Fibroblast of skin of scalp (primary cell): Measurements from ENCODE around the gene DOHH.
"Not testable (repeated sequence)": the region's sequence is repeated elsewhere in the genome, so short reads cannot be mapped to it uniquely, and the experiment has no call there.

ENCODE experiments used
- DNase-seq: peaks from one replicate; pipeline ENCODE4 v3.0.0-alpha.2; 2013

The DOHH gene

DNA sequence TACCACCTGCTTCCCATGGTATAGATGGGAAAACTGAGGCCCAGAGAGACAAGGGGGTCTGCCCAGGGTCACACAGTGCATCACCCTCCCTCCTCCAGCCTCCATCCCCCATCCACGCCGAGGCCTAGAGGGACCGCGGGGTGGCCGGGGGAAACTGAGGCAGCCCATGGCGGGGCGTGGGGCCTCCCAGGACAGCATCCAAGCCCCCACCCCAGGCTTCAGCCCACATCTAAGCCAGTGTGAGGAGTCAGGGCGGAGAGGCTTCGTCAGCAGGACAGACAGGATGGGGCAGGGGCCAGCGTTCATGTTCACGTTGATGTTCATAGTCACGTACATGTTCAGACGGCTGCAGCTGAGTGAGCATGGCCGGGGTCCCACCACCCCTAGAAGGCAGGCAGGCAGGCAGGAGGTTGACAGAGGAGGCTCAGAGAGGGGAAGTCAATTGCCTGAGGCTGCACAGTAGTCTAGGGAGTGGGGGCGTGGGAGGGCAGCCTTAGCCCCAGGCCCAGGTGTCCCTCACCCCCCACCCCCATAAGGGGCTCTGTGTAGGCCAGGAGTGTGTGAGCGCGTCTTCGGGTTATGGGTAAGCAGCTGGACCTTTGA is 43.4 kb downstream of the DOHH start:
- DNase-seq: no peak

DNA sequence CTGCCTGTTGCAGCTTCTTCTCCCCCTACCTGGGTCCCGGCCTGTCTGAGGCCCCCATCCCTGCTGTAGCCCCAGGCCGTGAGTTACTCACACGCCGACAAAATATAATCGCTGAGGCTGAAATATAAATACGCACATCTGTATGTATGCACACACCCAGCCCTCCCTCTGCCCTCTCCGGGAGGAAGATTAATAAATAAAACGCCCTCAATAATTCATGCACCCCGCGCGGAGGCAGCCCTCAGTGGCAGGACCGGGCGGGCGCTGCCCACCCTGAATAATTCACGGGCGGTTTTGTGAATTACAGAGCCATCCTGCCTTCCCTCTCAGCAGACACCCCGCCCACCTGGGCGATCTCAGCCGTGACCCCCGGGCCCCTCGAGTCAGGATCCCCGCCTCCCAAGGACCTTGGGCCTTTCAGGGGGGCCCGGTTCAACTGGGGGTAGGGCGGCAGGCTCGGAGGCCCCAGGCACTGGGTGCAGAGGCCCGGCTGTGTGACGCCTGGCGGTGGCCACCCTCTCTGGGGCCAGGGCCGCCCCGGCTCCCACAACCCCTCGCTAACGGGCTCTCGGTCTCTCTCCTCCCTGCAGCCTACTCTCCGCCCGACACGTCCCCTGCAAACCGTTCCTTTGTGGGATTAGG is 44.4 kb downstream of the DOHH start:
- DNase-seq: no peak

DNA sequence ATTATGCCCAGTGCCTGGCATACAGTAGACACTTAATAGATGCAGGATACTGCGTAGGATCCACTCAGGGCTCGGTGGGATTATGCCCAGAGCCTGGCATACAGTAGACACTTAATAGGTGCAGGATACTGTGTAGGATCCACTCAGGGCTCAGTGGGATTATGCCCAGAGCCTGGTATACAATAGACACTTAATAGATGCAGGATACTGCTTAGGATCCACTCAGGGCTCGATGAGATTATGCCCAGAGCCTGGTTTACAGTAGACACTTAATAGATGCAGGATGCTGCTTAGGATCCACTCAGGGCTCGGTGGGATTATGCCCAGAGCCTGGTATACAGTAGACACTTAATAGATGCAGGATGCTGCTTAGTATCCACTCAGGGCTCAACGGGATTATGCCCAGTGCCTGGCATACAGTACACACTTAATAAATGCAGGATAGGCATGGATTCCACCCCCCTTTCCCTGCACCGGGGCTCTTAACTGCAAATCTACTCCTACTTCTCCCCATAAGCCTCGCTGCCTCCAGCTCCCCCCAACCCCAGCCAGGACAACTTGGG is 45.0 kb downstream of the DOHH start:
- DNase-seq: no peak

DNA sequence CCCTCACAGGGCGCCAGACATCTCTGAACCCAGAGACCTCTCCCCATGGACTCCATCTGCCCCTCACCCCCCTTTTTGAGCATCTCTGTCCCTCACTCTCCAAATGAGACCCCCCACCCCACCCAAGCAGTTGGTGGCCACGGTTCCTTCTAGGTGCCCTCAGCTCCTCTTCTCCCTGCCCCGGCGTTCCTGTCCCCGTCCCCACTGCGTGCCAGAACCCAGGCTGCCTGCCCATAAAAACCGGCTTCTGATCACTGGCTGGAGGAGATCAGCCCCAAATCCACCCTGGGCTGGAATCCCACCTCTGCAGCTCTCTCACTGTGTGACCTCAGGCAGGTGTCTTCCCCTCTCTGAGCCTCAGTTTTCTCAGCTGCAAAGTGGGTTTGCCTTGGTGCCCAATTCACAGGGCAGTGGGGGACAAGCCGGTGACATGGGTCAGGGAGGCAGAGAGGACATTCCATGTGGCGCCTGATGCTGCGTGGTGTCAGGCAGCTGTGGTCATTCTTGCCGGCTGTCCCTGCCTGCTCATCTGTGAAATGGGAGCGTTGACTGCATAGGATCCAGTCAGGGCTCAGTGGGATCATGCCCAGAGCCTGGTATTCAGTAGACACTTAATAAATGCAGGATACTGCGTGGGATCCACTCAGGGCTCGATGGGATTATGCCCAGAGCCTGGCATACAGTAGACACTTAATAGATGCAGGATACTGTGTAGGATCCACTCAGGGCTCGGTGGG is 45.6 kb downstream of the DOHH start:
- no peak for DNase-seq

DNA sequence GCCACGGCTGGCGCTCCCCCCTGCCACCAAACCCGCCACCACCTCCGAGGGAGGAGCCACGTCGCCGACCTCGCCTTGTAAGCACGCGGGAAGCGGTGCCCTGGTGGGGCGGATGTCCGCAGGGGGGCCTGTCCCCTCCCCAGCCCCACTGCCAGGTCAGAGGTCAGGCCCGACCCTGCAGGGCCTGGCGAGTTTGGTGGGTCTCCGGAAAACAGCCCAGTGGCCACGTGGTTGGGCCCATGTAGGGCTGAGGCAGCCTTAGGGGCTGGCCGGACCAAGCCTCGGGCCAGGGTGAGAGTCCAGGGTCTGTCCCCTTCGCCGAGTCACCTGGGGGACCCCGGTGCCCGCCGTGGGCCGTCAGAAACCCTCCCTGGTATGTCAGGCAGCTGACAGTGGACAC is 46.6 kb downstream of the DOHH start:
- DNase-seq: no peak

DNA sequence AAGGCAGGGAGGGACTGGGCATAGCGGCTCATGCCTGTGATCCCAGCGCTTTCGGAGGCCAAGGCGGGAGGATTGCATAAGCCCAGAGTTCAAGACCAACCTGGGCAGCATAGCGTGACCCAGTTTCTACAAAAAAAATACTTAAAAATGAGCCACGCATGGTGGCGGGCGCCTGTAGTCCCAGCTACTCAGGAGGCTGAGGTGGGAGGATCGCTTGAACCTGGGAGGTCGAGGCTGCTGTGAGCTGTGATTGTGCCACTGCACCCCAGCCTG is 47.6 kb downstream of the DOHH start:
- DNase-seq: not testable (repeated sequence)

DNA sequence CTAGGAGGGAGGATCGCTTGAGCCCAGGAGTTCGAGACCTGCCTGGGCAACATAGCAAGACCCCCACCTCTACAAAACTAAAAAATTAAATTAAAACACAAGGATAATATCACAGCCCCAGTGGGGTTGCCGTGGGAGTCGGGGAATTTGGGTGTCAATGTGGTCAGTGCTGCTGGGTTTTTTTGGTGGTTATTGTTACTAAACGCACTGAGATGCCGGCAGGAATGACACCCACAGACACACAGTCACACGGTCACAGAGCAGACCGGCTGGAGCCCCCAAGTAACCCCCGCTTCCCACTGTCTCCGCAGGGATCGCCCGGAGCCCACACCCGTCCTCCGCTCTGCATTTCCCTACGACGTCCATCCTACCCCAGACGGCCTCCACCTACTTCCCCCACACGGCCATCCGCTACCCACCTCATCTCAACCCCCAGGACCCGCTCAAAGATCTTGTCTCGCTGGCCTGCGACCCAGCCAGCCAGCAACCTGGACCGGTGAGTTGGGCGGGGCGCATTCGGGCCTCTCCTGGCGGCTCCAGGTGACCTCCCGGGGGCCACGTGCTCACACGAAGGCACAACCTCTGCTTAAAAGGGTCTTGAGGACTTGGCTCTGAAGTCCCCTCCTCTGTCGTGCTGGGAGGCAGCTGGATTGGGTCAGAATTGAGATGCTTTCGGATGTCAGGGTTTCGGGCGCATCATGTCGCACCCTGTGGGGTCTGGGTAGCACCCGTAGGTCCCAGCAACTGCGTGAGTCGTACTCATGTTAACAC is 48.1 kb downstream of the DOHH start:
- no peak for DNase-seq

DNA sequence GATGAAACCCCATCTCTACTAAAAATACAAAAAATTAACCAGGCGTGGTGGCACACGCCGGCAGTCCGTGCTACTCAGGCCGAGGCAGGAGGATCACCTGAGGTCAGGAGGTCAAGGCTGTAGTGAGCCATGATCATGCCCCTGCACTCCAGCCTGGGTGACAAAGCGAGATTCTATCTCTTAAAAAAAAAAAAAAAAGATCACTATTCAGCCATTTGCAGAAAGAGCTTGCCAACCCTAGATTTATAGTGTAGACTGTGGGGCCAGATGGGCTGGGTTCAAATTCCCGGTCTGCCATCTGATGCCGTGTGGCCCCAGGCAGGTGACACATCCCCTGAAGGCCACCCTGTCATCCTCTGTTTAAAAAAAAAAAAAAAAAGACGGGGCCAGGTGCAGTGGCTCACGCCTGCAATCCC is 49.0 kb downstream of the DOHH start:
- DNase-seq: no peak

DNA sequence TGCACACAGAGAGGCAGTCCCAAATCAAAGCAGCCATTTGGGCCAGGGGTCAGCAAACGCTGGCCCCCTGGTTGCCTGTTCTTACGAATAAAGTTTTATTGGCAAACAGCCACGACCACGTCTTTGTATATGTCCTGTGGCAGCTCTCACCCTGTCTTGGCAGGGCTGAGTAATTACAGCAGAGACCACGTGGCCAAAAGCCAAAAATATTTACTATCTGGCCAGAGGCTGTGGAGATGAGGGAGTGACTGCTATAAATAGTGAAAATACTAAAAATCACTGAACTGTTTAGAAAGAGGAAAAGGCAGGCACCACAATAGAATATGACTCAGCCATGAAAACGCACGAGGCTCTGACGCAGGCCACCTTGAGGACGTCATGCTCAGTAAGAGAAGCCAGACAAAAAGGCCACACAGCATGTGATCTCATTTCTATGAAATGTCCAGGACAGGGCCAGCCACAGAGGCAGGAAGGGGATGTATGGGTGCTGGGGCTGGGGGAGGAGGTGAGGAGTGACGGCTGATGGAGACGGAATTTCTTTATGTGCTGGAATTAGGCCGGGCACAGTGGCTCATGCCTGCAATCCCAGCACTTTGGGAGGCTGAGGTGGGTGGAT is 49.6 kb downstream of the DOHH start:
- DNase-seq: peak; percentile 99

DNA sequence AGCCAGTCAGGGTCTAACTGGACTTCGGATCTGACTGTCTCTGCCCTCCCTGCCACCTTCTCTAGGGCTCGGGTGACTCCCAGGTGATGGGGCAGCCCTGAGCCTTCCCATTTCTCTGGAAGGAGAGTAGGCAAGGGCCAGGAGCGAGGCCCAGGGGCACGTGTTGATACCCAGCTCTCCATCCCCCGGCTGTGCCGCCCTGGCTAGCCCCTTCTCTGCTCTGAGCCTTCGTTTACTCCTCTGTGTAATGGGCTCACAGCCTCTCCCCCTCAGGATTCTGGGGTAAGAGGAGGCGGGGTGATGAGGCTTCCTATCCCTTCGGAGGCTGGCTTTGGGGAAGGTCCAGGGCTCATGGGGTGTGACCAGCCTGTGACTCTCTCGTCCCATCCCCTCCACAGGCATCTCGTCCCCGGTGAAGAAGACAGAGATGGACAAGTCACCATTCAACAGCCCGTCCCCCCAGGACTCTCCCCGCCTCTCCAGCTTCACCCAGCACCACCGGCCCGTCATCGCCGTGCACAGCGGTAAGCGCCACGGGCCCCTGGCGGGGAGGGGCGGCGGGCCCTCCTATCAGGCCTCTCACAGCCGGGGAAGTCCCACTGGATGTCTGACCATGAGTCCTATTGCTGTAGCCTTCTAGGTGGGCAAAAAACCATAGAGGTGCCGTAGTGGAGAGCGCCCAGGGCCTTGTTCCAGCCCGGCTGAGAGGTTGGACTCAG is 51.7 kb downstream of the DOHH start:
- no peak for DNase-seq

DNA sequence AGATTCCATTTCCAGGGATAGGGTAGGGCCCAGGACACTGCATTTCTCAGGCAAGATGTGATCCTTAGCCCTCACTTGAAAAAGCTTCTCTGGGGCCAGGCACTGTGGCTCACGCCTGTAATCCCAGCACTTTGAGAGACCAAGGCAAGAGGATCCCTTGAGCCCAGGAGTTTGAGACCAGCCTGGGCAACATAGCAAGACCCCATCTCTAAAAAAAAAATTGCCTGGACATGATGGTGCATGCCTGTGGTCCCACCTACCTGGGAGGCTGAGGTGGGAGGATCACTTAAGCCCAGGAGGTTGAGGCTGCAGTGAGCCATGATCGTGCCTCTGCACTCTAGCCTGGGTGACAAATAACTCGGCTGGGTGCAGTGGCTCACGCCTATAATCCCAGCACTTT is 53.8 kb downstream of the DOHH start:
- not testable (repeated sequence) for DNase-seq

DNA sequence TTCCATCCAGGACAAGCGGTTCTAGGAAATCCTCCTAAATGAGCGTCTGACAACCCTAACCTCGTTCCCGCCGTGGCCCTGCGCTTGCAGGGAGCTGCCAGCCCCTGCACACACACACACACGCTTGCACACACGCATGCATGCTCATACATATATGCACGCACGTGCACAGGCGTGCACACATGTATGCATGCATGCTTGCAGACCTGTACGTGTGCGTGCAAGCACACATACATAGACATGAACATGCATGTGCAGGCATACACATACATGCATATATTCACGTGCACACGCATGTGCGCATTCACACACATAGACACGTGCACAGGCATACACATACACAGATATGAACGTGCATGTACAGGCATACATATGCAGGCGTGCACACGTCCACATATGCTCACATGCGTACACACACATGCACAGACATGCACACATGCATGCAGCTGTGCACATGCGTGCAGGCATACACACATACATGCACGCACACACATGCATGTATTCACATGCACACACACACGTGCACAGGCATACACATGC is 55.7 kb downstream of the DOHH start:
- DNase-seq: no peak

DNA sequence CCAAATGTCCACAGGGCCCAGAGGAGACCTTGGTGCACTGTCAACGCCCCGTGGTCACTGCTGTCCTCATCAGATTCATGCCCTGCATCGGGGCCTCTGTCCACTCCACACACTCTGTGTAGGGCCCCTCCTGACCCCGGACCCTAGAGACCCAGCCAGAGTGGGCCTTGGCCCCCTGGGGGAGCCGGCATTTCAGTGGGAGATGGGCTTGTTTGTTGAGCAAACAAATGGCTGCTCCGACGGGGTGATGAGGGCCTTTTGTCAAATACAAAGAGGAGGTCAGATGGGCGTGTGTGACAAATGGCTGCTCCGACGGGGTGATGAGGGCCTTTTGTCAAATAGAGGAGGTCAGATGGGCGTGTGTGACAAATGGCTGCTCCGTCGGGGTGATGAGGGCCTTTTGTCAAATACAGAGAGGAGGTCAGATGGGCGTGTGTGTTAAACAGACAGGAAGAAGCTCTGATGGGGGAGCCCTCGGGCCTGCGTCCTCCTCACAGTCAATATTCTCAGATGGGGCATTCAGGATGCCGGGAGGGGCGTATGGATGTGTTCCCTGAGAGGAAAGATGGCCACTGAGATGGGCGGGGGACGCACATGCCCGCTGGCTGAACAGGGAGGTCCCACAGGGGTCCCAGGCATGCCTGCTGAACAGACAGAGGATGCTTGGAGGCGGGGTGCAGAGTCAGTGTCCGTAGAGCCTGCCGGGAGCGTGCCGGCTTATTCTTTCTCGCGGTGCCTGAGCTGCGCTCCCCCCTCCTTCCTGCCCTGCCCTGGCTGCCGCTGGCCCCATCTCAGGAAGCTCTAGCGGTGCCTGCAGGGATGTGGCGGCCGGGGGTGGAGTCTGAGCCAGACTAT is 56.4 kb downstream of the DOHH start:
- no peak for DNase-seq

DNA sequence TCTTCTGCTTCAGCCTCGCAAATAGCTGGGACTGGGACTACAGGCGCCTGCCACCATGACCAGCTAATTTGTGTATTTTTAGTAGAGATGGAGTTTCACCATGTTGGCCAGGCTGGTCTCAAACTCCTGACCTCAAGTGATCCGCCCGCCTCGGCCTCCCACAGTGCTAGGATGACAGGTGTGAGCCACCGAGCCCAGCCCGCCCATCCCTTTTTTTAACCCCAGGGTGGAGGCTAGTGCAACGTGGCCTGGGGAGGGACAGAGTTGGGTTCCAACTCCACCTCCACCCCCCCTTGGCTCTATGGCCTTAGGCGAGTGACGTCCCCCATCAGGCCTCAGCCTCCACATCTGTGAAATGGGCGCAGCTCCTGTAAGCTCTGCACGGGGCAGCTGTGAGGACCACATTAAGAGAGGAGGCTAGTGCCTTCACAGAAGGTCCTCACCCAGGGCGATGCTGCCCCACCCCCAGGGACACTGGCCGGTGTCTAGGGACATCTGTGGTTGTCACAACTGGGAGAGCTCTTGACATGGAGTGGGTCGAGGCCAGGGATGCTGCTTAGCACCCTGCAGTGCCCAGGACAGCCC is 57.9 kb downstream of the DOHH start:
- no peak for DNase-seq

DNA sequence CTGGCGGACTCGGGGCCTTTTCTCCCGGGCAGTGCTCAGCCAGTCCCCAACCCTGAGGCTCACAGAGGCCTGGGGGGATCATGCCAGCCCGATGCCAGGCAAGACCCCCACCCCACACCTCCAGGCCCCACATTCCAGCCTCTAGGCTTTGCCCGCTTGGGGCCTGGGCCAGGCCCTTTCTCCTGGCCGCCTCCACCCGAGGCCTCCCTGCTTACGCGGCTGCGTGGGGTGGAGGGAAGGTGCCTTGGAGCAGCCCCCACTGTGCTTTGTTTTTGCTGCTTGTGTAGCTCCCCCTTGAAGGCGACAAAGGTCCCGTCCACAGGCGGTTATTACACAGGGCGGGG is 58.5 kb downstream of the DOHH start:
- DNase-seq: no peak

DNA sequence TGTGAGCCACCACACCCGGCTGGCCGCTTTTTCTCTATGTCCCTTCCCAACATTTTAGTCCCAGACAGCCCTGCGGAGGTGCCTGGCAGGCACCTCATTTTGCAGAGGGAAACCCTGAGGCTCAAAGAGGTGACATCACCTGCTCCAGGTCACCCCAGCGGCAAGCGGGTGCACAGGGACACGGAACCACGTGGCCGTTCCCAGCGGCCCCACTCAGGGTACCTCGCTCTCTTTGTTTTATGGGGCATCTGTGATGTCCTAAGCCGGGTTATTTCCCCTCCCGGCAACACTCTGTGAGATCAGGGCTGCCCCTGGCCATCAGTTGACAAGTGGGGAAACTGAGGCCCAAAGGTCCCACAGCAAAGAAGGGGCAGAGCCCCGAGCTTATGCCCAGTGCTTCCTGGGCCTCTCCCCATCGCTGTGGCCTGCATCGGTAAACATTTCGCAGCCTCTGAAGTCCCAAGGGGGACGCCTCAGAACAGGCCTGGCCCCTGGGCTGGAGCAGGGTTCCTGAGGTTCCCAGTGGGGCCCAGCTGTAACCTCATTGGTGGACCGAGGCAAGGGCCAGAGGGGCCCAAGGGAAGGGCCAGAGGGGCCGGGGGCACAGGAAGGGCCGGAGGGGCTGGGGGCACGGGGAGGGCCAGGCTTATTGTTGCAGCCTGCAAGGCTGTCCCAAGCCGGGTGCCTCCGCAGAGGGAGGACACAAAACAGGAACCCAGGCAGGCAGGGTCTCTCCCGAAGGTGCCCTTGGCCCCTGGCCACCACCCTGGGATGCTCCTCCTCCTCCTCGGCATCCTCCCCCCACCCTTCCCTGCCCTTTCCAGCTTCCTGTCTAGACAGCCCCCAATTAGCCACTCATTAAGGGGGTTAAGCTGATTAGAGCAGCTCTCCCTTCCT is 59.1 kb downstream of the DOHH start:
- DNase-seq: no peak
